Right ventricle myocardium superior (tissue), 1 donor: ENCODE measurements around the gene MYL4. TPM values are rescaled to one million over a fixed set of nuclear protein-coding genes. Genes with fewer than 3 reads are reported as not detected.

Experiments
- ATAC-seq: fragments of 200-7000 bp; cut with Tn5 transposase; one replicate; pipeline ENCODE4 v1.9.1; 2020; ENCODE audit warnings: mild to moderate bottlenecking; ENCODE audit not compliant: poor library complexity
- DNase-seq: peaks from one replicate; pipeline ENCODE4 v3.0.0-alpha.2; 2020
- intact Hi-C: fragments of 100-400 bp; cut with DNase I; formaldehyde crosslinking; loops from one replicate; pipeline ENCODE4 v1.11.2; 2022
- total RNA-seq: library from RNA; stranded (reverse); fragmentation: NEBNext Ultra II Directional; extraction: Animal tissue kit (Norgen Biotek cat#: 25700); gene quantifications from one replicate; pipeline ENCODE4 v1.2.1, GENCODE V29; 2021
- donor health status: DM: no; HTN: yes; CAD: no; lungs with severe emphysema.

Gene MYL4
- total RNA-seq, 1 donor from 2014 or later: 219 TPM

- ATAC-seq: no peak
- no peak for DNase-seq
- intact Hi-C loops: loop anchor here (2.0 kb wide), 1 partner anchor 83 kb away; no protein-coding TSS in a partner anchor
Observed at GRCh38 chr17:47231866-47232265, 22.7 kb downstream of the MYL4 start.

GRCh38 chr17:47232465-47232864, 23.3 kb downstream of the MYL4 start:
- ATAC-seq (no peak), DNase-seq (no peak)
- intact Hi-C loops: no loop called here

- DNase-seq (no peak), ATAC-seq (no peak)
- intact Hi-C loops: no loop called here
Observed at GRCh38 chr17:47235506-47235905, 26.4 kb downstream of the MYL4 start.

- no peak for DNase-seq
- no peak for ATAC-seq
- intact Hi-C loops: no loop called here
Observed at GRCh38 chr17:47235923-47236322, 26.8 kb downstream of the MYL4 start.

- DNase-seq: no peak
- no peak for ATAC-seq
- intact Hi-C loops: no loop called here
Observed at GRCh38 chr17:47237841-47238240, 28.7 kb downstream of the MYL4 start.

GRCh38 chr17:47238321-47239010, 29.3 kb downstream of the MYL4 start:
- DNase-seq (no peak), ATAC-seq (no peak)
- intact Hi-C loops: no loop called here

GRCh38 chr17:47239619-47239966, 30.4 kb downstream of the MYL4 start:
- DNase-seq: no peak
- no peak for ATAC-seq
- intact Hi-C loops: no loop called here

- peak; percentile 82 for ATAC-seq
- intact Hi-C loops: no loop called here
- peak; percentile 77 for DNase-seq
Observed at GRCh38 chr17:47239967-47240651, 31.0 kb downstream of the MYL4 start.

- no peak for ATAC-seq
- intact Hi-C loops: no loop called here
- DNase-seq: no peak
Observed at GRCh38 chr17:47240806-47241205, 31.7 kb downstream of the MYL4 start.

- DNase-seq (no peak), ATAC-seq (no peak)
- intact Hi-C loops: no loop called here
Observed at GRCh38 chr17:47242648-47243047, 33.5 kb downstream of the MYL4 start.

- intact Hi-C loops: no loop called here
- ATAC-seq (no peak), DNase-seq (no peak)
Observed at GRCh38 chr17:47243737-47244598, 34.8 kb downstream of the MYL4 start.

- DNase-seq: no peak
- peak; percentile 8 for ATAC-seq
- intact Hi-C loops: no loop called here
Observed at GRCh38 chr17:47244697-47245096, 35.5 kb downstream of the MYL4 start.

- DNase-seq (no peak), ATAC-seq (peak; percentile 52)
- intact Hi-C loops: no loop called here
Observed at GRCh38 chr17:47246120-47246519, 37.0 kb downstream of the MYL4 start.

GRCh38 chr17:47250855-47251254, 41.7 kb downstream of the MYL4 start:
- intact Hi-C loops: no loop called here
- no peak for DNase-seq
- no peak for ATAC-seq

- no peak for ATAC-seq
- no peak for DNase-seq
Observed at GRCh38 chr17:47251421-47251940, 42.3 kb downstream of the MYL4 start.

GRCh38 chr17:47252209-47252608, 43.1 kb downstream of the MYL4 start:
- no peak for ATAC-seq

More at GRCh38 chr17:47251421-47251940, 42.3 kb downstream of the MYL4 start:
- intact Hi-C loops: no loop called here

GRCh38 chr17:47252766-47253512, 43.8 kb downstream of the MYL4 start:
- ATAC-seq: no peak
- DNase-seq: no peak
- intact Hi-C loops: no loop called here

More at GRCh38 chr17:47252209-47252608, 43.1 kb downstream of the MYL4 start:
- intact Hi-C loops: no loop called here
- DNase-seq: no peak

GRCh38 chr17:47253541-47254402, 44.6 kb downstream of the MYL4 start, which contains the start of gene ITGB3:
Gene ITGB3 (plus strand): TSS chr17:47253827. CDS start chr17:47253862, 35 bp downstream.
- peak; percentile 99 for ATAC-seq
- intact Hi-C loops: no loop called here
- DNase-seq: peak; percentile 87
